SW 1271 (cell line): ENCODE results near the gene ZFHX3.
"Not testable (repeated sequence)": the region's sequence is repeated elsewhere in the genome, so short reads cannot be mapped to it uniquely, and the experiment has no call there.

Experiments
- DNase-seq, 2 experiments: peaks; one replicate each; lab custom pipeline; 2025; lab: John Stamatoyannopoulos, UW

Gene ZFHX3

DNA sequence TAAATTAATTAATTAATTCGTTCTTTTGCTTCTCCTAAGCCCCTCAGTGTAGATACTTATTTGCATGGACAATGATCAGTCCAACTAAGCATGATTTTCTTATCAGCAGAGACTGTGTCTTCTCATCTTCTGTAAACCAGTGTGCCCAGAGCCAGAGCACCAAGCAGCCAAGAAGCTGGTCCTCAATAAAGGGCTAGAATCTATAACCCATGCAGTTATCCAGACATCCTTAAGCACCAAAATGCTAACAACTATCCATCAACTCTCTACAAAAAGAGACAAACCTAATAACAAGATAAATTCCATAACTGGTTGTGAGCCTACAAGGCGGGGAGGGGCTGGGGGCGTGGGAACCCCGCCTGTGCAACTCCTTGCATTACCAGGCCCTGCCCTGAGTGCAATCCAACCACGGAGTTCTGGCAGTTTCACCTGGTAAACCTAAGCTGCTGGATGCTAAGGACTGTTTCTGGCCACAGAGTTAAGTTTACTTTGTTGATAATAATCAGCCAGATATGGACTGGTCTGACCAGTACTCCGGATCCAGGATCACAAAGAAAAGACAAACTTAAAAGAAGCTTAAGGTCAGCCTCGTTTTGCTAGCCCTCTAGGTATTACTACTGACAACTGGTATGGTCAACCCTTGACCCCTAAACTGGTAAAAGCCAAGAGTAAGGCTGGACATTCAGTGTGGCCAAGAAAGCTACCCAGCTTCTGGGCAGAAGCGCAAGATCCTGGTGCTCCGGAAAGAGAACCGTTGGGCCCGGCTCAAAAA, 51.5 kb downstream of the ZFHX3 start:
- no peak for DNase-seq

DNA sequence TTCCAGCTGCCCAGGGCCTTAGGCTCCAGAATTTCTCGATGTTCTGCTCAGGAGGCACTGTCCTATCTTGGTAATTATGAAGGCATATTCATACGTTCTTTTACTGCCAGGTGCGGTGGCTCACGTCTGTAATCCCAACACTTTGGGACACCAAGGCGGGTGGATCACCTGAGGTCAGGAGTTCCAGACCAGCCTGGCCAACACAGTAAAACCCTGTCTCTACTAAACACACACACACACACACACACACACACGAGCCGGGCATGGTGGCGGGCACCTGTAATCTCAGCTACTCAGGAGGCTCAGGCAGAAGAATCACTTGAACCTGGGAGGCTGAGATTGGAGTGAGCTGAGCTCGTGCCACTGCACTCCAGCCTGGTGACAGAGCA, 52.1 kb downstream of the ZFHX3 start:
- not testable (repeated sequence) for DNase-seq

DNA sequence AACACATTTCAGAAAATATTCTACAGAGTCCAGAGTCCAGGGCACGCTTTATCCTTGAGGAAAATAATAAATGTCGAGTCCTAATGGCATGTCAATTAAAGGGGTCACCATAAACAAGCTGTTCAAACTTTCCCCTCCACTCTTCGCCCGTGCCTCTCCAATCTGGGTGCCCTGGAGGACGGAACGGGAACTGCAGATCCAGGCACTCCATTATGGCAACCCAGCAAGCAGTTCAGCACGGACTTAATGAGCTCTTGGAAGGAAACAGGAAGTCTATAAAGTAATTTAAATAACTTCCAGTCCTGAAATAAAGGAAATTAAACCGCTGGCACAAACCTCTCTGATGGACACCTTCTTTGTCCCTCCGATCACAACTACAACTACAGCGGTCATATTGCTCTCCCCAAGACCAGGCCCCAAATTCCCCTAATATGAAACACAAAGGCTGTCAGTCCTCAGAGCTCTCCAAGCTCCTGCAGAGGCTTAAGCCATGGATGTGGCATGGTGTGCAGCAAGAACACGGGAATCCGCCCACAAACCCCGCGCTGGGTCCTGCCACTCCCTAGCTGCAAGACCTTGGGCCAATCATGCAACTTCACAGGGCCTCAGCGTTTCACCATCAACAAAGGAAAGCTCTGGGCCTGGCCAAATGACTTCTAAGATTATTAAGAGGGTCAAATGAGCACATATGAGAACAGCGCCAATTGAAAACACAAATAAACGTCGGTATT, 52.6 kb downstream of the ZFHX3 start:
- DNase-seq, result no peak

DNA sequence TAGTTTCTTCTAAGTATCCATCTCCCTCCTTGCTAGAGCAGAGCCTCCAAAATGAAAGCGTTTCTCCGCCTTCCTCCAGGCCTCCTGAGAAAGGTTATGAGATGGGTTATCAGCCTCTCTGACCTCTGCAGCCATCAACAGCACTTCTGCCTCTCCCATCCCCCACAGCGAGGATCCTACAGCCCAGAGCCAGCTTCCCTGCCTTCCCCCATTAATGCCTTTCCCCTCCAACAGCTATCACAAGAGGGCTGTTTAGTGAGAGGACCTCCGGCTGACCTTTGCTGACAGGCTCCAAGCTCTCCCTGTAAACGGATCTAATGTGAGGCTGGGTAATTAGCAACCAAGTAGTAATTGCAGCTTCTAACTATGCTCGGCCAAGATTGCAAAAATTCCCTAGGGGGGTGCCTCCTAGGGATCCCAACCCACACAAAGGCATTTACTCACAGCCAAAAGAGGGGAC, 55.8 kb downstream of the ZFHX3 start:
- no peak for DNase-seq

GRCh38 chr16:72991644-72992043, 56.3 kb downstream of the ZFHX3 start:
- no peak for DNase-seq

GRCh38 chr16:72991211-72991610, 56.7 kb downstream of the ZFHX3 start:
- DNase-seq, result no peak

DNA sequence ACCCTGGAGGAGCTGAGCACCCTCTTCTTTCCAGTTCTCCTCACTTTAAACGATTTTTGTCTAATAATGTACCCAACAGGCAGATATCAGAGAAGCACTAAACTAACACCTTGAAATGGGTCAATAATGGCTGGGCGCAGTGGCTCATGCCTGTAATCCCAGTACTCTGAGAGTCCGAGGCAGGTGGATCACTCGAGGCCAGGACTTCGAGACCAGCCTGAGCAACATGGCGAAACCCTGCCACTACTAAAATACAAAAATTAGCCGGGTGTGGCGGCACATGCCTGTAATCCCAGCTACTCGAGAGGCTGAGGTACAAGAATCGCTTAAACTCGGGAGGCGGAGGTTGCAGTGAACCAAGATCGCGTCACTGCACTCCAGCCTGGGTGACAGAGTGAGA, 57.4 kb downstream of the ZFHX3 start:
- DNase-seq, result no peak

DNA sequence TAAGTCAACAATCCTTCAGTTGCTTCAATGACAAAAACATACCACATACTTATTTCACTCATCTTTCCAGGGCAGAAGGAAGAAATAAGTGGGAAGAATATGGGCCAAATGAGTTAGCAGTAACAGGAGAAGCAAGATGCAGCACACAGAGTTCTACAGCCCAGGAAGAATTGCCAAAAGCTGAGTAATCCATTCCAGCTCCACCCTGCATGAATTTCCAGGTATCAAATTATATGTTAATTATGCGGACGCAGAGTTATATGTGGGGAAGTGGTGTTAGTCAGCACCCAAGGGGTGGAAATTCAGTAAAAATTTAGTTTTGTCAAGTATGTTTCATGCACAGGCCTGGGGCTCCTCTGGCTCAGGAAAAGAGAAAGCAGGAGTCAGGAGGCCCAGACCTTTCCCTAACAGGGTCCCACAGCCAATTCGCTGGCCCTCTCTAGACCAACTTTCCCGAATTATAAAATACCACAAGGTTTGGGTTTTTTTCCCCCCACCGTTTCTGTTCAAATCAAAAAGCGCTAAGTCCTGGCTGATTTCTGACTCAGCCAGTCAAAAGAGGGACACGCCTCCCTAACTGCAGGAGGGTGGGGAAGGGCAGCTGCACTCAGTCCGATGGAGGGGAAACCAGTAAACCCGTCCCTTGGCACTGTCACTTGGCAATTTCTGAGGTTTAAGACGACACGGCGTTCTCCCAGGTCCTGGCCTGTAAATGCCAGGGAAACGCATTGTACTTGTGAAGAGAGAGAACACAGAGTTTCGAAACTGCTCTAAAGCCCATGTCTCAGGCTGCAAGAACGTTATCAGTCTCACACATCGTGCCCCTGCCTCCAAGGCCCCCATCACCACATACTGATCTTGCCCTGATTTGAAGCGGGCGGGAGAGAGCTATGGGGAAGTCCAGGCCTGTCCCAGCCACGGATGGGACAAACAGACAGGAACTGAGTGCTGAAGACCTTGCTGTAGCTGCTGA, 58.1 kb downstream of the ZFHX3 start:
- peak; percentile 38 to 69 for DNase-seq

- DNase-seq, result not testable (repeated sequence)
Observed at GRCh38 chr16:72989203-72989578, 58.7 kb downstream of the ZFHX3 start.

DNA sequence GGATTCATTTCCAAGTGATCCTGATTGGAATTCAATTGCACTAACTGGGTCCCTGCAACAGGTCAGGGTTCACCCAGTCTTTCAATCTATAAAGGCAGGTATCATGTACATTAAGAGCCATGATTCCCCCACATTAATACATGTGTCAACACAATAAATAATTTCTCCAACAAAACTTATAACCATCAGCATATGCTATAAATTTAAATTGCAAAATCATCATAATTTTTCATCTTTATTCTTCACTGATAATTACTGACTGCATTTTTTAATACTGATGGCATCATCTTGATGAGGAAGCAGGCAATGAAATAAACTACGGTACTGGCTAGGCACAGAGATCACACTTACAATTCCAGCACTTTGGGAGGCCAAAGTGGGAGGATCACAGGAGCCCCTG, 59.4 kb downstream of the ZFHX3 start:
- no peak for DNase-seq

- no peak for DNase-seq
Observed at GRCh38 chr16:72987480-72987901, 60.4 kb downstream of the ZFHX3 start.

DNA sequence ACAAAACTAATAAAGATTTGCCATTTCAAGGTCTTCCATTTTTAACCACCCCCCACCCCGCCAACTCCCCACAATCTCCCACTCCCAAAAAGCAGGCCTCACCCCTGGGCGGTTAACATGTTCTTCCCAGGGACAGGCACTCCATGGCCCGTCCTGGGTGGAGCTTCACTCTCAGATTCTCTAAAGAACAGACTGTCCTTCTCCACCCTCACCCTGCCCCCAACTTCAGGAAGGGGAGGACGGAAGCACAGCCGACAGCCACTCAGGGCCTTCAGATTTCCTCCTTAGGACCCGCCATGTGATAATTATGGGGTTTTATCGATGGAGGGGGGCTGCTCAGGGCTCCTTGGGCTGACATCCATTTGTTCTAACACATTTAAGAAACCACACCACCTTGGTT, 61.9 kb downstream of the ZFHX3 start:
- DNase-seq, result no peak

GRCh38 chr16:72985148-72985941, 62.6 kb downstream of the ZFHX3 start:
- no peak for DNase-seq

DNA sequence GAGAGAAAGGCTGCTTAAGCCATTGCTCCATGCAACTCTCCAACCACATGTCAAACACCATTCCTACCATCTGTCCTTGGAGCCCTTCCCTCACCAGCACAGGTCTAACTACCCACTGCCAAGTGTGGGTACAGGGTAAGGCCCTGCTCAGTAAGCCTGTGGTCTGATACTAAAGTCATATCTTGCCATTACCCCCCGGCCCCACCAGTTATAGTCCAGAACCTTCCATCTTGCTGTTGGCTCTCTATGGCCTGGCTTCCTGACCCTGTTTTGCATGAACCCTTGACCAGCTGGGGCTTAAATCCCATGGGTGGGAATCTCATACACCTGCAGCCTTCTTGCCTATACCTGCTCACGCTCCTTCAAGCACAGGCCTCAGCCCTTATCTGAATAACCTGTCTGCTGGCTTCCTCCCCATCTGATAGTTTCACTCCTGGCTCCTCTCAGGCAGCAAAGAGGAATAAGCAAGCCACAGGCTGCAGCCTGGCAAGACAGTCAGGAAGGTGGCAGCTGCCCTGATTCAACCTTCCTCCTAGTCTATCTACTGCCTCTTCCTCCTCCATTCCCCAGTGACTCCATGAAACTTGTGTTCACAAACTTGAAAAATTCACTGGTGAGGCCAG, 64.1 kb downstream of the ZFHX3 start:
- DNase-seq, result no peak

GRCh38 chr16:72983241-72983640, 64.7 kb downstream of the ZFHX3 start:
- DNase-seq, result no peak

DNA sequence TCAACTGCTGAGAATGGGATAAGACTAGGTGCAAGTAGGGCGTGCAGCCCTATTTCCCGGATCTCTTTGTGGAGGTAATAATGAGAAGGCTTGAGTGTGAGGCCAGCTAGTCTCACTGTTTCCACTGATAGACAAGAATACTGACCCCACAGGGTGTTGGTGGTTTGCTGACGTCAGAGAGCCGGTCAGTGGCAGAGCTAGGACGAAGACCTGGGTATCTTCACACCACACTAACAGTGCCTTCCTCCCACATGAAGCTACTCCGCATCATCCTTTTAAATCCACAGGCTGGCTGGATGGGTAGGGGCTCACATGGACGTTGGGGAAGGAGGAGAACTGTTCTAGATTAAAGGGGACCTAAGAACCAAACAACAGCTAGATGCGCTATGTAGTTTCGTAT, 68.0 kb downstream of the ZFHX3 start:
- no peak for DNase-seq

GRCh38 chr16:72978212-72978611, 69.7 kb downstream of the ZFHX3 start:
- DNase-seq, result no peak

DNA sequence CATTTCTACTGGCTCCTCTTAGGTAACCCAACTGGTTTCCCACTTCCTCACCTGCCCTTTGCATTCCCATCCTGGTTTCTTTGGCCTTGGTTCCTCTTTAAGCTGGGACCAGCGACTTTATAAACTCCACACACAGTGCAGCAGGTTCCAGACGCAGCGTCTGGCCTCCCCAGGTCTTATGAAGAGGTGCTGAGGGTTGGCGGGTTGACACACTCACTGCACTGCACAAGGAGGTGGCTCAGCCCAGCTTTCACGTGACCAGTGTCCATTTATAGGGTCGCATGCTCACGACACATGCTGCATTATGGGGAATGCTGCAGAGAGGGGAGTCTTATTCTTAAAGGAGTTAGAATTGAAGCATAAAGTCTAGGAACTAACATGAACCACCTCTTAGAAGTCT, 70.8 kb downstream of the ZFHX3 start:
- no peak for DNase-seq

GRCh38 chr16:72976438-72977064, 71.4 kb downstream of the ZFHX3 start:
- DNase-seq, result no peak

DNA sequence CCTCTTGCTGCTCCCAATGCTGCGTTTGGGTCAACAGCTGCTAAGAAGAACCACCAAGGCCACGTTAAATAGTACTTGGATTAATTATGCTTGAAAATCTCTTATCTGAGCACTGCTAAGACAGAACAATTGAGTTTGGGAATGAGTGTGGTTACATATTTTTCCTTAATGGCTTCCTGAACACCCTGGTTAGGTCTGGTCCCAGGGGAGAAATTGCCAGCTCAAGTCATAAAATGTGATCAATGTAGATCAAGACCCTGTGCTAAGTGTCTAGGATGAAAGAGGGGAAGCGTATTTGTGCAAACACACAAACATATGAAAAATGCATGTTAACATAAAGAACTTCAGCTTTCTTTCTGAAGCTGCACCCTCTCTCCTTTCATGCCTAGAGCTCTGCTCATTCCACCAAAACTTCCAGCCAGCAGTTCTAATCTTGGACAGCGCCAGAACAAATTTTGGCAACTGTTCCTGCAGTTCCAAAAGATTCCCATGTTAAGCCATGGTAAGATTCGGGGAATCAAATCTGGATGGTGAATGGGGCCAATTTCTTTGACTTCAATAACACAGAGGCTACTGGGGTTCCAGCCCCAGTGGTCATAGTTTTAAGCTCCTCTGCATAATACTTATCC, 72.0 kb downstream of the ZFHX3 start:
- no peak for DNase-seq
